GM10266 (cell line): Measurements from ENCODE around the gene MAPK13.

Experiments
- DNase-seq: peaks from one replicate; pipeline ENCODE4 v3.0.0; 2012; ENCODE audit errors: extremely low spot score
- CTCF ChIP-seq: IDR thresholded peaks from 2 replicates; pipeline ENCODE4 v1.5.1; 2012; ENCODE audit warnings: mild to moderate bottlenecking, low read depth; ENCODE audit not compliant: control insufficient read depth, insufficient read depth; ENCODE audit errors: missing control alignments

Gene MAPK13

DNA sequence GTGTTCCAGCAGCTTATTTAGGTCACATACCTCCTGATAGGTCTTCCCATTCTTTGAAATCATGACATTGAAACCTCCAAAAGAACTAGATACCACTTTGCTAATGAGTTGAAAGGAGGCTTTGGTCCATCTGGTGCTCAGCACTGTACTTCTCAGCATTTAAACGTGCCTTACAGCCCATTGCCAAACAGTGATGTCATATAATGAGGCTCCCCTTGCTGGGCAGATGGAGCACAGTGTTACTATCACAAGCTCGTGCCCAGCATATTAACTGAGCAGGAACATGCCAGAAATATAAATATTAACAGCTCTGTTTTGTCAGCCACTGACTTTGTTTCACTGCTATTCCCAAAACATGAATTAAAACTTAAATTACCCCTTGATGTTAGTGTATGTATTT, 25.5 kb upstream of the MAPK13 start:
- TF ChIP-seq CTCF, result no peak
- DNase-seq, result no peak

DNA sequence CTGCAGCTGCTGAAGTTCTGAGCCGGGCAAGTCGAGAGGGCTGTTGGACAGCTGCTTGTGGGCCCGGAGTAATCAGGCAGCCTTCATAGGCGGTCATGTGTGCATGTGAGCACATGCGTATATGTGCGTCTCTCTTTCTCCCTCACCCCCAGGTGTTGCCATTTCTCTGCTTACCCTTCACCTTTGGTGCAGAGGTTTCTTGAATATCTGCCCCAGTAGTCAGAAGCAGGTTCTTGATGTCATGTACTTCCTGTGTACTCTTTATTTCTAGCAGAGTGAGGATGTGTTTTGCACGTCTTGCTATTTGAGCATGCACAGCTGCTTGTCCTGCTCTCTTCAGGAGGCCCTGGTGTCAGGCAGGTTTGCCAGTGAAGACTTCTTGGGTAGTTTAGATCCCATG, 21.2 kb upstream of the MAPK13 start:
- no peak for TF ChIP-seq CTCF
- DNase-seq, result no peak

DNA sequence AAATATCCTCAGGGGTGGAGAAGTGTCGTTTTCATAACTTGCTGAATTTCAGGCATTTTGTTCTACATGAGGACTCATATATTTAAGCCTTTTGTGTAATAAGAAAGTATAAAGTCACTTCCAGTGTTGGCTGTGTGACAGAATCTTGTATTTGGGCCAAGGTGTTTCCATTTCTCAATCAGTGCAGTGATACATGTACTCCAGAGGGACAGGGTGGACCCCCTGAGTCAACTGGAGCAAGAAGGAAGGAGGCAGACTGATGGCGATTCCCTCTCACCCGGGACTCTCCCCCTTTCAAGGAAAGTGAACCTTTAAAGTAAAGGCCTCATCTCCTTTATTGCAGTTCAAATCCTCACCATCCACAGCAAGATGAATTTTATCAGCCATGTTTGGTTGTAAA, 20.3 kb upstream of the MAPK13 start:
- TF ChIP-seq CTCF, result no peak
- DNase-seq, result no peak

GRCh38 chr6:36110863-36111262, 19.4 kb upstream of the MAPK13 start:
- DNase-seq, result no peak
- TF ChIP-seq CTCF, result no peak

- no peak for TF ChIP-seq CTCF
- no peak for DNase-seq
These were observed 18.8 kb upstream of the MAPK13 start for GRCh38 chr6:36111526-36111925.

- no peak for TF ChIP-seq CTCF
- no peak for DNase-seq
These were observed 17.3 kb upstream of the MAPK13 start for GRCh38 chr6:36113049-36113448.

GRCh38 chr6:36113703-36114102, 16.6 kb upstream of the MAPK13 start:
- DNase-seq, result no peak
- no peak for TF ChIP-seq CTCF
